A549 (cell line): ENCODE results near the gene ANTKMT. TPM values are rescaled to one million over a fixed set of nuclear protein-coding genes. Genes with fewer than 3 reads are reported as not detected.
"Not testable (repeated sequence)": the region's sequence is repeated elsewhere in the genome, so short reads cannot be mapped to it uniquely, and the experiment has no call there.

Experiments used
- ATAC-seq, 2 experiments: fragments of 200-7000 bp in 1 of 2; fragments of >200 bp in 1 of 2; cut with Nextera tagmentation in 1 of 2; cut with Tn5 transposase in 1 of 2; 3 replicates each; pipeline versions ENCODE4 v1.8.0 to v1.9.1; 2018 to 2020; ENCODE audit warnings: mild to moderate bottlenecking in 1 of 2, moderate library complexity in 1 of 2
- CTCF ChIA-PET: fragments of 300-600 bp; sonication (Branson Sonifier 250); formaldehyde crosslinking; extraction: SDS; loops from one replicate; lab custom pipeline; 2021; ENCODE audit warnings: antibody characterized with exemption, inconsistent platforms; lab: Yijun Ruan, JAX
- POLR2A ChIA-PET: fragments of 350-600 bp; formaldehyde crosslinking; extraction: SDS; loops from one replicate; lab custom pipeline; 2021; ENCODE audit warnings: antibody characterized with exemption, inconsistent platforms; lab: Yijun Ruan, JAX
- DNase-seq, 2 experiments: peaks; one replicate each; pipeline versions ENCODE4 v3.0.0 to v3.0.0-alpha.2; 2011 to 2016; ENCODE audit warnings: low read depth in 1 of 2, low spot score in 1 of 2
- FAIRE-seq: peaks from 2 replicates; lab custom pipeline; 2011; peaks lifted over from hg19 to GRCh38; lab: Jason Lieb, UNC
- H3K27ac ChIP-seq, 2 experiments: fragments of >200 bp; sonication (Bioruptor Twin); formaldehyde crosslinking; 3 replicates each; pipeline ENCODE4 v1.5.1; 2016 to 2017
- H3K4me1 ChIP-seq: fragments of >200 bp; sonication (Bioruptor Twin); formaldehyde crosslinking; 3 replicates; pipeline ENCODE4 v1.6.1; 2016
- H3K4me2 ChIP-seq: fragments of >200 bp; sonication (Bioruptor Twin); formaldehyde crosslinking; 3 replicates; pipeline ENCODE4 v1.6.1; 2016
- H3K4me3 ChIP-seq: fragments of >200 bp; sonication (Bioruptor Twin); formaldehyde crosslinking; 3 replicates; pipeline ENCODE4 v1.5.1; 2016
- H3K9me3 ChIP-seq: fragments of >200 bp; sonication (Bioruptor Twin); formaldehyde crosslinking; 3 replicates; pipeline ENCODE4 v1.6.1; 2016
- CEBPB ChIP-seq, 2 experiments: fragments of >200 bp in 1 of 2; sonication (Bioruptor Twin) in 1 of 2; formaldehyde crosslinking in 1 of 2; IDR thresholded peaks; 2 replicates each; pipeline ENCODE4 v1.6.1; 2012 to 2016
- CHD2 ChIP-seq: fragments of 150-350 bp; IDR thresholded peaks from 2 replicates; pipeline ENCODE4 v1.6.1; 2014; ENCODE audit warnings: low read length; ENCODE audit not compliant: partially characterized antibody
- FOSL2 ChIP-seq, 2 experiments: fragments of 450-650 bp in 1 of 2; fragments of >200 bp in 1 of 2; sonication (Bioruptor Twin) in 1 of 2; formaldehyde crosslinking; IDR thresholded peaks; 2 replicates each; pipeline versions ENCODE4 v1.5.0 to v1.6.1; 2016 to 2020; ENCODE audit warnings: mild to moderate bottlenecking in 1 of 2, moderate library complexity in 1 of 2
- HOXB13 ChIP-seq: fragments of 250-450 bp; sonication (Bioruptor Pico); IDR thresholded peaks from 2 replicates; pipeline ENCODE4 v1.5.0; 2020; ENCODE audit warnings: low read depth, mild to moderate bottlenecking, moderate library complexity
- POLR2A ChIP-seq: IDR thresholded peaks from 2 replicates; pipeline ENCODE4 v1.6.1; 2012; ENCODE audit warnings: mild to moderate bottlenecking, low read length
- RAD21 ChIP-seq, 2 experiments: fragments of >200 bp in 1 of 2; sonication (Bioruptor Twin) in 1 of 2; formaldehyde crosslinking in 1 of 2; IDR thresholded peaks in 1 of 2; conservative IDR thresholded peaks in 1 of 2; 2 replicates in 1 of 2; 3 replicates in 1 of 2; pipeline ENCODE4 v1.6.1; 2012 to 2018; ENCODE audit warnings: inconsistent platforms in 1 of 2
- RFX5 ChIP-seq: fragments of 450-650 bp; IDR thresholded peaks from 2 replicates; pipeline ENCODE4 v1.7.1; 2014; ENCODE audit warnings: antibody characterized with exemption, mild to moderate bottlenecking, moderate library complexity
- RNF2 ChIP-seq: fragments of 200-600 bp; sonication (generic); IDR thresholded peaks from 2 replicates; pipeline ENCODE4 v1.6.1; 2016; ENCODE audit warnings: low read depth, mild to moderate bottlenecking, antibody characterized with exemption, moderate library complexity, borderline replicate concordance
- SMC3 ChIP-seq: fragments of >200 bp; sonication (Bioruptor Twin); formaldehyde crosslinking; IDR thresholded peaks from 3 replicates; pipeline ENCODE4 v1.6.1; 2018; ENCODE audit warnings: inconsistent platforms
- ZFP36 ChIP-seq: fragments of 450-650 bp; IDR thresholded peaks from 2 replicates; pipeline ENCODE4 v1.6.1; 2014; ENCODE audit warnings: borderline replicate concordance; ENCODE audit not compliant: partially characterized antibody
- ZNF302 ChIP-seq: fragments of 250-450 bp; sonication (Bioruptor Pico); IDR thresholded peaks from 2 replicates; pipeline ENCODE4 v1.9.0; 2021; ENCODE audit warnings: inconsistent platforms, mild to moderate bottlenecking, moderate library complexity
- WGBS: methylation state at CpG from one replicate; pipeline ENCODE4 v1.1.6; 2017; ENCODE audit errors: missing lambda C conversion rate; 5-methylcytosine and 5-hydroxymethylcytosine counted together
- polyA plus RNA-seq, 4 experiments: library from polyadenylated mRNA; depleted of rRNA in 3 of 4; stranded (reverse); fragments of >200 nt; fragmentation: RNase III in 1 of 4; extraction: RNeasy Plus Mini Kit Qiagen cat#74134 plus additional on column Dnase treatment in 1 of 4; gene quantifications; 2 replicates in 3 of 4; 3 replicates in 1 of 4; pipeline ENCODE4 v1.2.3, GENCODE V29; 2011 to 2017
- TF ChIP-seq, protein P1 (sequence below): fragments of >200 bp; sonication (Bioruptor Twin); formaldehyde crosslinking; IDR thresholded peaks from 3 replicates; pipeline ENCODE4 v1.6.1; 2016
- TF ChIP-seq, protein P2 (sequence below): fragments of 200-600 bp; sonication (generic); IDR thresholded peaks from 2 replicates; pipeline ENCODE4 v1.6.1; 2016; ENCODE audit warnings: antibody characterized with exemption, mild to moderate bottlenecking, moderate library complexity

The ANTKMT gene
- polyA plus RNA-seq, 2 of the 4 experiments (the other 2 are of a cell fraction) = 11.9 to 55.8 TPM

DNA sequence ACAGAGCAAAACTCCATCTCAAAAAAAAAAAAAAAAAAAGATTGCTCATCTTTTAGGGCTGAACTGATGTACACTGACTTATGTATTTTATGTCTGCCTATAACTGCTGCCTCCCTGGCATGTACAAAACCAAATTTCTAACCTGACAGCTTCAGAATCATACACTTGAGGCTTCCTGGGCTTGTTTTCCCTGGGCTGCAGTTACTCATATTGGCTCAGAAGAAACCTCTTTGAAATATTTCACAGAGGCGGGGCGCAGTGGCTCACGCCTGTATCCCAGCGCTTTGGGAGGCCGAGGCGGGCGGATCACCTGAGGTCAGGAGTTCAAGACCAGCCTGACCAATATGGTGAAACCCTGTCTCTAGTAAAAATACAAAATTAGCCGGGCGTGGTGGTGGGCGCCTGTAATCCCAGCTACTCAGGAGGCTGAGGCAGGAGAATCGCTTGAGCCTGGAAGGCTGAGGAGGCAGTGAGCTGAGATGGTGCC, 33.2 kb downstream of the ANTKMT start:
- H3K4me2 ChIP-seq, POLR2A ChIA-PET, H3K4me1 ChIP-seq, DNase-seq, H3K9me3 ChIP-seq, H3K4me3 ChIP-seq, H3K27ac ChIP-seq, ATAC-seq, FAIRE-seq: not testable (repeated sequence)
- CTCF ChIA-PET = interaction anchor here (1.1 to 4.4 kb wide), 5 partner anchors 9 to 43 kb away, joined by 3 to 41 read pairs (median 10); partner anchors contain the start of genes CHTF18, CIAO3 and RPUSD1
- 77% methylated on average over 11 of the region's 11 CpGs for WGBS

DNA sequence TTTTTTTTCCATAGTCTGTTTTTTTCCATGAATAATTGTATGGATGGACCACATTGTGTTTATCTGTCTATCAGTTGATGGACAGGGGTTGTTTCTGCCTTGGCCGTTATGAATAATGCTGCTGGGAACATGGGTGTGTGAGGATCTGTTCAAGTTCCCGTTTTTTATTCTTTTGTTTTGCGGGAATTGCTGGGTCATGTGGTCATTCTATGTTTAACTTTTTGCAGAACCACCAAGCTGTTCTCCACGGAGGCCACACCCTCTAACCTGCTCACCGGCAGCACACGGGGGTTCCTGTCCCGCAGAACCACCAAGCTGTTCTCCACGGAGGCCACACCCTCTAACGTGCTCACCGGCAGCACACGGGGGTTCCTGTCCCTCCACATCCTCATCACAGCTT, 33.7 kb downstream of the ANTKMT start:
- FAIRE-seq (no peak), DNase-seq (no peak), ATAC-seq (no peak)
- no peaks in the 10 kb centered on the region for H3K4me1 ChIP-seq
- POLR2A ChIA-PET = no interaction called here
- H3K4me2 ChIP-seq = no peak overlapping the region
- 60% methylated on average over 11 of the region's 11 CpGs for WGBS
- no peaks in the 10 kb centered on the region for H3K9me3 ChIP-seq
- no peak overlapping the region for H3K4me3 ChIP-seq
- no peak for TF ChIP-seq RAD21 (conservative IDR thresholded peaks at IDR 0.05 in 1 of 2, IDR thresholded peaks at IDR 0.05 in 1 of 2)
- TF ChIP-seq SMC3 = no peak
- TF ChIP-seq CEBPB (IDR thresholded peaks at IDR 0.05) = no peak
- TF ChIP-seq, protein P1, sequence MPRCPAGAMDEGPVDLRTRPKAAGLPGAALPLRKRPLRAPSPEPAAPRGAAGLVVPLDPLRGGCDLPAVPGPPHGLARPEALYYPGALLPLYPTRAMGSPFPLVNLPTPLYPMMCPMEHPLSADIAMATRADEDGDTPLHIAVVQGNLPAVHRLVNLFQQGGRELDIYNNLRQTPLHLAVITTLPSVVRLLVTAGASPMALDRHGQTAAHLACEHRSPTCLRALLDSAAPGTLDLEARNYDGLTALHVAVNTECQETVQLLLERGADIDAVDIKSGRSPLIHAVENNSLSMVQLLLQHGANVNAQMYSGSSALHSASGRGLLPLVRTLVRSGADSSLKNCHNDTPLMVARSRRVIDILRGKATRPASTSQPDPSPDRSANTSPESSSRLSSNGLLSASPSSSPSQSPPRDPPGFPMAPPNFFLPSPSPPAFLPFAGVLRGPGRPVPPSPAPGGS = no peak
- TF ChIP-seq HOXB13 (CRISPR knock-in tag) = no peak
- TF ChIP-seq POLR2A = no peak
- no peak for TF ChIP-seq CHD2
- TF ChIP-seq ZNF302 (CRISPR knock-in tag) = no peak
- TF ChIP-seq FOSL2 (IDR thresholded peaks at IDR 0.05) = no peak
- no peak for TF ChIP-seq FOSL2 (CRISPR knock-in tag; IDR thresholded peaks at IDR 0.05)
- TF ChIP-seq, all 56 proteins: peak for 0
- CTCF ChIA-PET = interaction anchor here (1.1 to 4.4 kb wide), 5 partner anchors 10 to 43 kb away, joined by 3 to 41 read pairs (median 10); partner anchors contain the start of genes CHTF18, CIAO3 and RPUSD1
- H3K27ac ChIP-seq = no peak overlapping the region

DNA sequence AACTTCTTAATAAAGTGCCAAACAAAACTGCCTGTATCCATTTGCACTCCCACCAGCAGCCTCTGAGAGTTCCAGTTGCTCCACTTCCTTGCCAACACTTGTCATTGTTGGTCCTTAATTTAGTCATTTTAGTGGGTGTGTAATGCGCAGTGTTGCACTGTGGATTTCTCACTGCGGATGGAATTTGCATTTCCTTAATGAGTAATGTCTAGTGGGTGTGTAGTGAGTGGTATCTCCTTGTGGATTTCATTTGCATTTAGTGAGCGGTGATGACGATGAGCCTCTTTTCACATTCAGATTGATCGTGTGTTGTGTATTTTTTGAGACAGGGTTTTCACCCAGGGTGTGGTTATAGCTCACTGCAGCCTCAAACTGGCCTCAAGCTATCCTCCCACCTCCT, 35.5 kb downstream of the ANTKMT start:
- 75% methylated on average over 5 of the region's 5 CpGs for WGBS
- Histone ChIP-seq H3K4me3 (no peak overlapping the region), H3K9me3 (no peaks in the 10 kb centered on the region), H3K4me1 (peaks cover 16% of the 10 kb centered on the region), H3K4me2 (no peak overlapping the region), H3K27ac (no peak overlapping the region)
- ATAC-seq (no peak), FAIRE-seq (no peak), DNase-seq (no peak)
- ChIA-PET CTCF (interaction anchor here (0.6 to 4.4 kb wide), 7 partner anchors 9 to 47 kb away, joined by 3 to 41 read pairs (median 5); partner anchors contain the start of genes CHTF18, CIAO3 and RPUSD1), POLR2A (no interaction called here)
- TF ChIP-seq RFX5 (no peak), ZFP36 (peak; percentile 75), RNF2 (no peak)
- TF ChIP-seq, protein P2, sequence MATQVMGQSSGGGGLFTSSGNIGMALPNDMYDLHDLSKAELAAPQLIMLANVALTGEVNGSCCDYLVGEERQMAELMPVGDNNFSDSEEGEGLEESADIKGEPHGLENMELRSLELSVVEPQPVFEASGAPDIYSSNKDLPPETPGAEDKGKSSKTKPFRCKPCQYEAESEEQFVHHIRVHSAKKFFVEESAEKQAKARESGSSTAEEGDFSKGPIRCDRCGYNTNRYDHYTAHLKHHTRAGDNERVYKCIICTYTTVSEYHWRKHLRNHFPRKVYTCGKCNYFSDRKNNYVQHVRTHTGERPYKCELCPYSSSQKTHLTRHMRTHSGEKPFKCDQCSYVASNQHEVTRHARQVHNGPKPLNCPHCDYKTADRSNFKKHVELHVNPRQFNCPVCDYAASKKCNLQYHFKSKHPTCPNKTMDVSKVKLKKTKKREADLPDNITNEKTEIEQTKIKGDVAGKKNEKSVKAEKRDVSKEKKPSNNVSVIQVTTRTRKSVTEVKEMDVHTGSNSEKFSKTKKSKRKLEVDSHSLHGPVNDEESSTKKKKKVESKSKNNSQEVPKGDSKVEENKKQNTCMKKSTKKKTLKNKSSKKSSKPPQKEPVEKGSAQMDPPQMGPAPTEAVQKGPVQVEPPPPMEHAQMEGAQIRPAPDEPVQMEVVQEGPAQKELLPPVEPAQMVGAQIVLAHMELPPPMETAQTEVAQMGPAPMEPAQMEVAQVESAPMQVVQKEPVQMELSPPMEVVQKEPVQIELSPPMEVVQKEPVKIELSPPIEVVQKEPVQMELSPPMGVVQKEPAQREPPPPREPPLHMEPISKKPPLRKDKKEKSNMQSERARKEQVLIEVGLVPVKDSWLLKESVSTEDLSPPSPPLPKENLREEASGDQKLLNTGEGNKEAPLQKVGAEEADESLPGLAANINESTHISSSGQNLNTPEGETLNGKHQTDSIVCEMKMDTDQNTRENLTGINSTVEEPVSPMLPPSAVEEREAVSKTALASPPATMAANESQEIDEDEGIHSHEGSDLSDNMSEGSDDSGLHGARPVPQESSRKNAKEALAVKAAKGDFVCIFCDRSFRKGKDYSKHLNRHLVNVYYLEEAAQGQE = no peak
